SK-N-MC (cell line): ENCODE data around the gene RFFL.

Experiments used
- EZH2 ChIP-seq: fragments of 200-600 bp; sonication (generic); IDR thresholded peaks from one replicate; pipeline ENCODE4 v1.6.1; 2017; ENCODE audit warnings: antibody characterized with exemption
- FOXP2 ChIP-seq: optimal IDR thresholded peaks from 2 replicates; pipeline ENCODE3; 2011; ENCODE audit warnings: mild to moderate bottlenecking, moderate library complexity; ENCODE audit not compliant: insufficient read depth; ENCODE audit errors: extremely low read length, control extremely low read depth
- POLR2AphosphoS5 ChIP-seq: IDR thresholded peaks from 2 replicates; pipeline ENCODE4 v1.6.1; 2012; ENCODE audit warnings: mild to moderate bottlenecking, low read depth, low read length, borderline replicate concordance

DNA sequence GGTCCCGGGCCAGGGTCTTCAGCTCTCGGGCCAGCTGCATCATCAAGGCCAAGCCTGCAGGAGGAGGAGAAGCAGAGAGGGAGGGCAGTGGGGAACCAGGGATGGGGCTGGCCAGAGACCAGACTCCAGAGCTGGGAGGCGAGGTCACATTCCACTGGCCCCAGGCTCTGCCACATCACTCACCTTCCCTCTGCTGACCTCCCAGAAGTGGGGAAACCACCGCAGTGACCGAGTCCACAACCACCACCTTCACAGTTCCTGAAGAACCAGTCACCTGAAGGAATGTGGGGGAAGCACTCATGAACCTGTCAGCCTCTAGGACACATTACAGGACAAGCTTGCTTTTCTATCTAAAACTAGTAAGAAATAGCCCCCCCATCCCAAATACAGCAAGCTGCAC lies 39.8 kb upstream of the RFFL start:
- TF ChIP-seq POLR2AphosphoS5 = no peak
- TF ChIP-seq EZH2 = no peak
- TF ChIP-seq FOXP2 = no peak
